Gastrocnemius medialis (tissue), 4 donors: ENCODE results near the gene OR6C1. TPM values are rescaled to one million over a fixed set of nuclear protein-coding genes. Genes with fewer than 3 reads are reported as not detected.
"Not testable (repeated sequence)": the region's sequence is repeated elsewhere in the genome, so short reads cannot be mapped to it uniquely, and the experiment has no call there.

Experiments
- ATAC-seq, 2 donors: fragments of 150-250 bp; one replicate each; pipeline ENCODE4 v1.9.1; 2016
- DNase-seq, 2 donors: peaks; one replicate each; pipeline ENCODE4 v3.0.0-alpha.2; 2019
- H3K27ac ChIP-seq, 4 donors: fragments of 200-600 bp; sonication (generic); 1 replicate in 1 of 4; 2 replicates in 3 of 4; pipeline ENCODE4 v1.5.1; 2016 to 2018; ENCODE audit warnings: mild to moderate bottlenecking in 2 of 4, moderate library complexity in 1 of 4
- H3K27me3 ChIP-seq, 3 donors: fragments of 200-600 bp; sonication (generic) in 2 of 3; 1 replicate in 1 of 3; 2 replicates in 2 of 3; pipeline versions ENCODE4 v1.5.1 to v1.6.0; 2016 to 2019; ENCODE audit warnings: mild to moderate bottlenecking in 1 of 3, moderate library complexity in 1 of 3
- H3K36me3 ChIP-seq, 2 donors: fragments of 200-600 bp; sonication (generic) in 1 of 2; one replicate each; pipeline ENCODE4 v1.5.1; 2017 to 2018
- H3K4me1 ChIP-seq, 2 donors: fragments of 200-600 bp; sonication (generic) in 1 of 2; one replicate each; pipeline ENCODE4 v1.5.1; 2016 to 2017; ENCODE audit warnings: mild to moderate bottlenecking in 2 of 2
- H3K4me3 ChIP-seq, 4 donors: fragments of 200-600 bp; sonication (generic) in 3 of 4; 1 replicate in 1 of 4; 2 replicates in 3 of 4; pipeline ENCODE4 v1.5.1; 2016 to 2019; ENCODE audit warnings: mild to moderate bottlenecking in 2 of 4
- H3K9me3 ChIP-seq, 3 donors: fragments of 200-600 bp; sonication (generic) in 2 of 3; 1 replicate in 1 of 3; 2 replicates in 2 of 3; pipeline ENCODE4 v1.5.1; 2016 to 2019
- POLR2A ChIP-seq, 2 donors: fragments of 450-650 bp; IDR thresholded peaks; one replicate each; pipeline ENCODE4 v1.6.1; 2017; ENCODE audit warnings: antibody characterized with exemption in 2 of 2, mild to moderate bottlenecking in 2 of 2, moderate library complexity in 2 of 2
- in situ Hi-C, 4 donors: fragments of 200-750 bp; cut with MboI; loops; one replicate each; pipeline versions ENCODE4 v1.15.0 to v1.8.0; 2017; ENCODE audit warnings: low sequenced_read_pairs in 4 of 4
- intact Hi-C: fragments of 100-400 bp; cut with DNase I; formaldehyde crosslinking; loops from one replicate; pipeline ENCODE4 v1.15.1; 2023; ENCODE audit warnings: low total_unique reads
- total RNA-seq, 4 donors: library from RNA; depleted of rRNA; stranded (reverse); fragments of >200 nt; gene quantifications; one replicate each; pipeline versions ENCODE4 v1.1.0 to v1.2.3, GENCODE V29; 2016
- TF ChIP-seq, protein P1 (sequence below), 5 experiments: fragments of 450-650 bp in 3 of 5; fragments of 200-600 bp in 2 of 5; sonication (generic) in 2 of 5; IDR thresholded peaks in 4 of 5; conservative IDR thresholded peaks in 1 of 5; 1 replicate in 4 of 5; 2 replicates in 1 of 5; pipeline ENCODE4 v1.5.1; 2016 to 2019; ENCODE audit warnings: antibody characterized with exemption in 5 of 5, mild to moderate bottlenecking in 3 of 5, moderate library complexity in 3 of 5

OR6C1 gene
- total RNA-seq, 4 donors from 2014 or later = not detected

DNA sequence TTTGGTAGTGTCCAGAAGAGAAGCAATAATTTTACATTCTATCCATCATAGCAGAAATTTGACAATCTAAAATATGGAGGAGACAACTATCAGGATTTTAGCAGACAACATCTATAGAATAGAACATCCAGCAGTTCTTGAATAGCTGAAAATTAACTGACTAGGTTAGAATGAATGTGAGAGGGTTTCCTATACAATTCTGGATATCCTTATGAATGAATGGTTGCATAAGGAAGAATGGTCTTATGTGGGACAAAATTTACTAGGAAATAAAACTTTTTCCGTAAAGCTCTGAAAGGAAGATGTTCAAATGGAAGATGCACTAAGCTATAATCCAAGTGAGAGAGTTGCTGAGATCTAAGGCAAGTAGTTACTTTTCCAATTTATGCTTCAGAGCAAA, 16.3 kb downstream of the OR6C1 start, which contains the start of gene OR6C3:
Gene OR6C3 (plus strand): TSS at position 301 of the 400 bp plus-strand sequence. CDS start 955 bp downstream, outside the sequence.
- intact Hi-C loops = no loop called here
- H3K9me3 ChIP-seq = no peaks in the 10 kb centered on the region
- ATAC-seq = no peak
- H3K27me3 ChIP-seq = no peaks in the 10 kb centered on the region
- no peaks in the 10 kb centered on the region for H3K4me1 ChIP-seq
- no peak within 1 kb of the TSS for H3K27ac ChIP-seq
- TF ChIP-seq, protein P1, sequence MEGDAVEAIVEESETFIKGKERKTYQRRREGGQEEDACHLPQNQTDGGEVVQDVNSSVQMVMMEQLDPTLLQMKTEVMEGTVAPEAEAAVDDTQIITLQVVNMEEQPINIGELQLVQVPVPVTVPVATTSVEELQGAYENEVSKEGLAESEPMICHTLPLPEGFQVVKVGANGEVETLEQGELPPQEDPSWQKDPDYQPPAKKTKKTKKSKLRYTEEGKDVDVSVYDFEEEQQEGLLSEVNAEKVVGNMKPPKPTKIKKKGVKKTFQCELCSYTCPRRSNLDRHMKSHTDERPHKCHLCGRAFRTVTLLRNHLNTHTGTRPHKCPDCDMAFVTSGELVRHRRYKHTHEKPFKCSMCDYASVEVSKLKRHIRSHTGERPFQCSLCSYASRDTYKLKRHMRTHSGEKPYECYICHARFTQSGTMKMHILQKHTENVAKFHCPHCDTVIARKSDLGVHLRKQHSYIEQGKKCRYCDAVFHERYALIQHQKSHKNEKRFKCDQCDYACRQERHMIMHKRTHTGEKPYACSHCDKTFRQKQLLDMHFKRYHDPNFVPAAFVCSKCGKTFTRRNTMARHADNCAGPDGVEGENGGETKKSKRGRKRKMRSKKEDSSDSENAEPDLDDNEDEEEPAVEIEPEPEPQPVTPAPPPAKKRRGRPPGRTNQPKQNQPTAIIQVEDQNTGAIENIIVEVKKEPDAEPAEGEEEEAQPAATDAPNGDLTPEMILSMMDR (IDR thresholded peaks at IDR 0.05 in 4 of 5, conservative IDR thresholded peaks at IDR 0.05 in 1 of 5) = no peak
- no peak for TF ChIP-seq POLR2A (IDR thresholded peaks at IDR 0.05)
- in situ Hi-C loops = no loop called here
- no peak for DNase-seq
- H3K4me3 ChIP-seq = no peak within 1 kb of the TSS
- H3K36me3 ChIP-seq = no peaks in the 10 kb centered on the region

DNA sequence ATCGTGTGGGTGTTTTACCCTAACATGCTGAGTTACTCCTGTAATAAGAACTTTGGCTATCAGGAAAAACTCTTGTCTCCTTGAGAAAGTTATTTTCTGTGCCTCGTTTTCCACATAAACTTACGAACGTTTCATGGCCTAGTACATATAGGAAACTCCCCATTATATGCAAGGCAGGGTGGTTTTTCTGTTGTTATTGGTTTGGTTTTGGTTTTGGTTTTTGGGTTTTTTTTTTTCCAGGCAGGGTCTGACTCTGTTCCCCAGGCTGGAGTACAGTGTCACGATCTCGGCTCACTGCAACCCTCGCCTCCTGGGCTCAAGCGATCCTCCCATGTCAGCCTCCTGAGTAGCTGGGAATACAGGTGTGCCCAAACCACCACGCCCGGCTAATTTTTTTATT, 21.9 kb downstream of the OR6C1 start:
- Histone ChIP-seq H3K4me1 (no peaks in the 10 kb centered on the region), H3K36me3 (no peaks in the 10 kb centered on the region), H3K9me3 (no peaks in the 10 kb centered on the region), H3K4me3 (no peak overlapping the region), H3K27ac (no peak overlapping the region), H3K27me3 (no peaks in the 10 kb centered on the region)
- in situ Hi-C loops (no loop called here), intact Hi-C loops (no loop called here)
- TF ChIP-seq, protein P1 (IDR thresholded peaks at IDR 0.05 in 4 of 5, conservative IDR thresholded peaks at IDR 0.05 in 1 of 5) = no peak
- TF ChIP-seq POLR2A (IDR thresholded peaks at IDR 0.05) = no peak
- DNase-seq (no peak), ATAC-seq (no peak)

DNA sequence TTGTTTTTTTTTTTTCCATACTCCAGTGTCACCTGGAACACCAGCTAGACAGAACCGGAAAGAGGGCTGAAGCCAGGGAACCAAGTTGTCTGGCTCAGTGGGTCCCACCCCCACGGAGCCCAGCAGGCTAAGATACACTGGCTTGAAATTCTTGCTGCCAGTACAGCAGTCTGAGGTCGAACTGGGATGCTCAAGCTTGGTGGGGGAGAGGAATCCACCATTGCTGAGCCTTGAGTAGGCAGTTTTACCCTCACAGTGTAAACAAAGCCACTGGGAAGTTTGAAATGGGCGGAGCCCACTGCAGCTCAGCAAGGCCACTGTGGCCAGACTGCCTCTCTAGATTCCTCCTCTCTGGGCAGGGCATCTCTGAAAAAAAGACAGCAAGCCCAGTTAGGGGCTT, 41.2 kb downstream of the OR6C1 start:
- in situ Hi-C loops, DNase-seq, ATAC-seq, intact Hi-C loops, H3K4me1 ChIP-seq, H3K4me3 ChIP-seq, H3K36me3 ChIP-seq, H3K27me3 ChIP-seq, H3K27ac ChIP-seq, H3K9me3 ChIP-seq: not testable (repeated sequence)

DNA sequence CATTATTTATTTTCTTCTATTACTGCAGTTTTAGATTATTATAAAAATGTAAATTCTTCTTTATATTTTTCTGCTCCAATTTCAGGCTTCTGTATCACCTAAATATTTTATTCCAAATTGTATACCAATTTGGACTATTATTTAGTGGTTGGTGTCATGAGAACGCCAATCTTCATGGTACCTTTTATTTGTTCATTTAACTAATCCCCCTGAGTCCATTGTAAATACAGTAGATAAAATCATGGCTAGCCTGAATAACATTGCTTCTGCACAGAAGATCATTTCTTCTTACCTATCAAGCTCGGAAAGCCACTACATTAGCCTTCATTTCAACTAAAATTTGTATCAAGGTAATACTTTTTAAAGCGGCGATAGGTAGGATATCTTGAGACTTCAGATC, 48.5 kb downstream of the OR6C1 start, which contains the start of gene OR6C75:
Gene OR6C75 (plus strand): TSS at position 301 of the 400 bp plus-strand sequence. CDS start 2,136 bp downstream, outside the sequence.
- in situ Hi-C loops (no loop called here), intact Hi-C loops (no loop called here)
- Histone ChIP-seq H3K36me3 (no peaks in the 10 kb centered on the region), H3K27ac (no peak within 1 kb of the TSS), H3K4me3 (no peak within 1 kb of the TSS), H3K4me1 (no peaks in the 10 kb centered on the region), H3K27me3 (no peaks in the 10 kb centered on the region), H3K9me3 (no peaks in the 10 kb centered on the region)
- TF ChIP-seq, protein P1 (IDR thresholded peaks at IDR 0.05 in 4 of 5, conservative IDR thresholded peaks at IDR 0.05 in 1 of 5) = no peak
- TF ChIP-seq POLR2A (IDR thresholded peaks at IDR 0.05) = no peak
- DNase-seq (no peak), ATAC-seq (no peak)

GRCh38 chr12:55365086-55365485, 50.9 kb downstream of the OR6C1 start:
- H3K9me3 ChIP-seq = no peaks in the 10 kb centered on the region
- DNase-seq = no peak
- in situ Hi-C loops = no loop called here
- H3K27me3 ChIP-seq = no peaks in the 10 kb centered on the region
- intact Hi-C loops = no loop called here
- H3K4me3 ChIP-seq = no peak overlapping the region
- ATAC-seq = no peak
- H3K4me1 ChIP-seq = no peaks in the 10 kb centered on the region
- H3K36me3 ChIP-seq = no peaks in the 10 kb centered on the region
- no peak overlapping the region for H3K27ac ChIP-seq
- no peak for TF ChIP-seq POLR2A (IDR thresholded peaks at IDR 0.05)
- TF ChIP-seq, protein P1 (IDR thresholded peaks at IDR 0.05 in 4 of 5, conservative IDR thresholded peaks at IDR 0.05 in 1 of 5) = no peak

Other genes with a start within 250 kb of the OR6C1 start
- not detected for gene OR9K2, start 187.9 kb upstream of the OR6C1 start, total RNA-seq
- not detected for gene OR10A7, start 93.3 kb upstream of the OR6C1 start, total RNA-seq
- gene OR6C74, start 69.7 kb upstream of the OR6C1 start, total RNA-seq = not detected
- not detected for gene OR6C6, start 17.8 kb upstream of the OR6C1 start, total RNA-seq
- not detected for gene OR6C3, start 16.4 kb downstream of the OR6C1 start, total RNA-seq
- gene OR6C75, start 48.6 kb downstream of the OR6C1 start, total RNA-seq = not detected
- gene OR6C65, start 86.2 kb downstream of the OR6C1 start, total RNA-seq = not detected
- not detected for gene OR6C76, start 111.9 kb downstream of the OR6C1 start, total RNA-seq
- gene OR6C2, start 129.7 kb downstream of the OR6C1 start, total RNA-seq = not detected
- gene OR6C70, start 155.8 kb downstream of the OR6C1 start, total RNA-seq = not detected
- gene OR6C68, start 178.0 kb downstream of the OR6C1 start, total RNA-seq = not detected
- not detected for gene OR6C4, start 235.3 kb downstream of the OR6C1 start, total RNA-seq